ENCODE data around the gene ZFAND5. TPM values are rescaled to one million over a fixed set of nuclear protein-coding genes. Genes with fewer than 3 reads are reported as not detected.
A peak's percentile ranks its signal among the peaks of the same experiment; 100 is the strongest.

The ZFAND5 gene
- total RNA-seq, 2 experiments from 2014 or later: 92.4 to 93.8 TPM

DNA sequence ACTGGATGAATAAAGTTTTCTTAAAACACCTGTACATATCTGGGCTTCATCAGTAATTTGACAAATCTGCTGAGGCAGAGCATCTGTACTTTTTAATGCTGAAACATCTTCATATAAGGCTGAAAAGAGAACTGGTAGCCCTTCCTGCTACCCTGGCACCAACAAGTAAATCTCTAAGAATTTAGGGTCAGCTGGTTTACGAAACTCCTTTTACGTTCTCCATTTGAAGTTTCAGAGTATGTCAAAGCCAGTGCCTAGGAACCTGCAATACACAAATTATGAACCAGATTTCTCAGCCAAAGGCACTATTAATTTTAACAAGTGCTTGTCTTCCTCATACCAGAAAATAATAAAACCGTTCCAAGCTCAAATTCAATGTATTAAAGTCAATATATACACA lies 3.8 kb downstream of the ZFAND5 start:
- POLR2A ChIA-PET: interaction anchor here (1.1 kb wide), 1 partner anchor 224 kb away, joined by 4 read pairs; no protein-coding TSS in a partner anchor
- intact Hi-C loops (cut with micrococcal nuclease): loop anchor here (5.0 to 10.0 kb wide), 4 partner anchors 69 to 1946 kb away; partner anchors contain the start of genes ANXA1 and KLF9
- peak overlapping the region; percentile 39 for H3K27ac Mint-ChIP-seq

DNA sequence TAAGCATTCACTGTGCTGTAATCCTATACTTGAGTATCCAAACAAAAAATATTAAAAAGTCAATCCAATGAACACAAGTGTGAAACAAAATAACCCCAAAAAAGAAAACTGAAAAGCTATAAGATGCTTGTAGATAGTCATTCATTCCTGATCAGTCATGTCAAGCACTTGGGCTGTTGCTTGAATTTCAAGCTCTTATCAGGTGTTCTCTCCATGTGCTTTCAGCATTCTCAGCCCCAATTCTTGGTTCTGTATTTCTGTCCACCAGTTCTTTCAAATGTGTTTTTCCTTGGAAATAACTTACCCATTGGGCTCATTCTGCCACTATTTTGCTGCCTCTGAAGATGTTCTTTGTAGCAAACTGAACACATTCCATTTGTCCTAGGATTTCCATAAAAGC lies 4.7 kb downstream of the ZFAND5 start:
- no peak overlapping the region for H3K4me3 Mint-ChIP-seq
- peaks cover 70% of the 10 kb centered on the region for H3K4me1 Mint-ChIP-seq (ENCODE audit: low read depth)
- no peak overlapping the region for H3K27ac Mint-ChIP-seq
- ChIA-PET POLR2A (interaction anchor here (0.6 to 0.8 kb wide), 2 partner anchors 9 to 166 kb away, joined by 3 to 4 read pairs; no protein-coding TSS in a partner anchor), CTCF (no interaction called here)
- H3K27me3 Mint-ChIP-seq: no peaks in the 10 kb centered on the region
- no peaks in the 10 kb centered on the region for H3K9me3 Mint-ChIP-seq
- intact Hi-C loops (cut with micrococcal nuclease): loop anchor here (5.0 to 10.0 kb wide), 4 partner anchors 68 to 1946 kb away; partner anchors contain the start of genes ANXA1 and KLF9
- peaks cover 55% of the 10 kb centered on the region for H3K36me3 Mint-ChIP-seq
- no peak for DNase-seq

More for the DNA sequence above, 3.8 kb downstream of the ZFAND5 start:
- no peak for DNase-seq
- Mint-ChIP-seq H3K4me1 (ENCODE audit: low read depth) (peaks cover 70% of the 10 kb centered on the region), H3K9me3 (no peaks in the 10 kb centered on the region), H3K36me3 (peaks cover 46% of the 10 kb centered on the region), H3K27me3 (no peaks in the 10 kb centered on the region), H3K4me3 (no peak overlapping the region)
- CTCF ChIA-PET: interaction anchor here (1.4 to 2.3 kb wide), 2 partner anchors 82 to 231 kb away, joined by 4 to 11 read pairs; no protein-coding TSS in a partner anchor

DNA sequence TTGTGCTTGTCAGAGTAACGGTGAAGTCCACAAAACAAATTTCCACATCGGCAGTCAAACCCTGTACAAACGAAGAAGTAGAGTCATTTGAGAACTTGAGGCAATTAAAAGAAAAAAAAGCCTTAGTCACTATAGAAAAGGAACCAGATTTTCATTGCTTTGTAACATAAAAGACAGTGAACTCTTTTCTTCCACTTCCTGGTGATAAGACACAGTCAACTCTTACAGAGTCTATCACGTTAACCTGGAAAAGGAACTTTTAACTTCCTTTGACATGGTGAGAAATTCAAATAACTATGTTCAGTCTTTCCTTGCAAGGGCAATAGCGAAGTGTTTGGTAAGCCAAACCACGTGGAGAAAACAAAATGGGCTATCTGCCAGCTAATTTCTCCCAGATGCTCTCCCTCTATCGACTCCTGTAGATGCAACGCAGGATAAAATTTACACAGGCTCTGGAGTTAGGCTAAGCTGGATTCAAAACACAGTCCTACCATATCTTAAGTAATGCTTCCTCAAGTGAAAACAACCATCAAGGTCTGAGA lies 8.9 kb downstream of the ZFAND5 start:
- no peaks in the 10 kb centered on the region for H3K9me3 Mint-ChIP-seq
- H3K27ac Mint-ChIP-seq: peak overlapping the region; percentile 70
- no peak for DNase-seq
- CTCF ChIA-PET: no interaction called here
- peaks cover 55% of the 10 kb centered on the region for H3K4me1 Mint-ChIP-seq (ENCODE audit: low read depth)
- POLR2A ChIA-PET: interaction anchor here (0.9 kb wide), 1 partner anchor 9 kb away, joined by 7 read pairs; the partner anchor contains the start of gene ZFAND5
- H3K4me3 Mint-ChIP-seq: no peak overlapping the region
- intact Hi-C loops (cut with micrococcal nuclease): loop anchor here (1.0 kb wide), 1 partner anchor 8 kb away; no protein-coding TSS in a partner anchor
- peaks cover 59% of the 10 kb centered on the region for H3K36me3 Mint-ChIP-seq
- H3K27me3 Mint-ChIP-seq: no peaks in the 10 kb centered on the region

DNA sequence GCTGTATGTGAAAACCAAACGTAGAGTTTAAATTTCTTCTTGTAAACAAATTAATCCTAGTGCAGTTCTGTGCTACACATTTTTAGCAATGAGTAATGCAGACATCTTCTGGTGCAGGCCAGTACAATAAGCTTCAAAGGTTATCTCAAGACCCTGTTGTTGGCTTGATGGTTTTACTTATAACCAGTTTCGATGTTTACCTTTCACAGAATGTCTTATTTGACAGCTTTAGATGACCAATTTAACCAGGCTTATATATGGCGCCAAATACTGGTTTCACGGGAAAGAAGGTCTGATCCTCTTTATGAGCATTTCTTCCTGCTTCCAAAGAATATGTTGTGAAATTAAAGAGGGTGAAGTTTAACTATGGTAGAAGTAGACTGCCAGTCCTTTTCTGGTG lies 9.9 kb downstream of the ZFAND5 start:
- no peak overlapping the region for H3K27ac Mint-ChIP-seq
- ChIA-PET CTCF (interaction anchor here (0.8 kb wide), 1 partner anchor 62 kb away, joined by 3 read pairs; no protein-coding TSS in a partner anchor), POLR2A (no interaction called here)
- no peak overlapping the region for H3K4me3 Mint-ChIP-seq
- no peaks in the 10 kb centered on the region for H3K9me3 Mint-ChIP-seq
- H3K4me1 Mint-ChIP-seq (ENCODE audit: low read depth): peaks cover 46% of the 10 kb centered on the region
- no peak for DNase-seq
- intact Hi-C loops (cut with micrococcal nuclease): no loop called here
- no peaks in the 10 kb centered on the region for H3K27me3 Mint-ChIP-seq
- H3K36me3 Mint-ChIP-seq: peaks cover 54% of the 10 kb centered on the region

DNA sequence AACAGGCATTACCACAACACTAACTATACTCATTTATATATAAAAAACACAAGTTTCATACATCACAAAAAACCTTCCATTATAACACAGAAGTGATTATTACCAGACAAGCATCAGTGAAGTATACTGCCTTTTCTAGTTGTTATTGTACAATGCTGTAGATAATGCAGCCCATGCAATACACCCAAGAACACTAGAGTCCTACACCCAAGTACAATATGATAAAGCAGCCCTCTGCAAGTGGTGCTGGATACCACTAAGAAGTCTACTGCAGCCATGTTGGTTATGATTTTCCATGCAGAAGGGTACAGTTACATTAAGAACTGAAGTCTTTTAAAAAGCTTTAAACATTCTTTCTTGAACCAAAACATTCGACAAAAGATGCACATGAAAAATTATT lies 10.3 kb downstream of the ZFAND5 start:
- intact Hi-C loops (cut with micrococcal nuclease): loop anchor here (5.0 kb wide), 1 partner anchor 33 kb away; no protein-coding TSS in a partner anchor
- Mint-ChIP-seq H3K27ac (no peak overlapping the region), H3K4me3 (no peak overlapping the region), H3K9me3 (no peaks in the 10 kb centered on the region), H3K27me3 (no peaks in the 10 kb centered on the region), H3K36me3 (peaks cover 54% of the 10 kb centered on the region), H3K4me1 (ENCODE audit: low read depth) (peaks cover 45% of the 10 kb centered on the region)
- ChIA-PET CTCF (interaction anchor here (0.8 kb wide), 1 partner anchor 62 kb away, joined by 3 read pairs; no protein-coding TSS in a partner anchor), POLR2A (no interaction called here)
- DNase-seq: no peak

DNA sequence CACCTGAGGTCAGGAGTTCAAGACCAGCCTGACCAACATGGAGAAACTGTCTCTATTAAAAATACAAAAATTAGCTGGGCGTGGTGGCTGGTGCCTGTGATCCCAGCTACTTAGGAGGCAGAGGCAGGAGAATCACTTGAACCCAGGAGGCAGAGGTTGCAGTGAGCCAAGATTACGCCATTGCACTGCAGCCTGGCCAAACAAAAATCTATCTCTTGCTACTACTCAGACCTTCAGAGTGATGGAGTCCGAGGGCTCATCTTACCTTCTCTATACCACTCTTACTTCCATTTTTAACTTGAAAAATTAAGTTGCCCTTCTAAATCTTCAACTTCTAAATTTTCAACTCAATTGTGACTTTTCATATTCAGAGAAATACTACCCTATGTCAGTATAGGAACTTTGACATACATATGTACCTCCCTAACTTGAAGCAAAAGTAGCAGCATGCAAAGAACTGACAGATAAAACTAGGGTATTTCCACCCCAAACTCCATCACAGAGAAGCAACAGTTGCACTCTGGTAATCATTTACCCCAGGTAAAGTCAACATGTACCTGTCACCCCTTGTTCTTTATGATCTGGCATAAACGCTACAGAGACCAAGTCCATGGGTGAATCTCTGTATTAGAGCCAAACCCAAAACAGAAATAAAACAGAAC lies 11.4 kb downstream of the ZFAND5 start:
- ChIA-PET CTCF (no interaction called here), POLR2A (no interaction called here)
- Mint-ChIP-seq H3K27ac (no peak overlapping the region), H3K4me1 (ENCODE audit: low read depth) (peaks cover 40% of the 10 kb centered on the region), H3K9me3 (no peaks in the 10 kb centered on the region), H3K27me3 (no peaks in the 10 kb centered on the region), H3K36me3 (peaks cover 46% of the 10 kb centered on the region), H3K4me3 (no peak overlapping the region)
- intact Hi-C loops (cut with micrococcal nuclease): loop anchor here (5.0 kb wide), 1 partner anchor 34 kb away; no protein-coding TSS in a partner anchor
- DNase-seq: no peak

DNA sequence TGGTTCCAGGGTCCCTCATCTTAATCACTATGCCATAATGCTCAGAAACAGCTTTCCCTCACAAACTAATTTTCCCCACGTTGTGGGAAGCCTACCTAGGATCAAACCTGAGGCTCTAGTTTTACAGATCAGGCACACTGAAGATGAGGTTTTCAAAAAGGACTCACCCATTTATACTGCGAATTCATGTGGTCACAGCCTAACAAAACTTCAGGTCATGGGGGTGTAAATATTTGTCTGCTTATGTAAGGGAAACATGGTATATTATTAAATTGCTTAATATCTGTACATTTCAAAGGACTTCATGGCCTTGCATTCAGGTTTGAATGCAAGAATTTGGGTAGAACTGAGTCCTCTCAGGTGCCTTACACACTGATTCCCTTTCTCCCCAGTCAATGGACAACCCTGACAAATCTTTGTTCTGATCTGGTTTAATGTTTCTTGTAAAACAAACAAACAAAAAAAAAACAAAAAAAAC lies 12.1 kb downstream of the ZFAND5 start:
- POLR2A ChIA-PET: no interaction called here
- peaks cover 40% of the 10 kb centered on the region for H3K36me3 Mint-ChIP-seq
- no peaks in the 10 kb centered on the region for H3K9me3 Mint-ChIP-seq
- H3K27me3 Mint-ChIP-seq: no peaks in the 10 kb centered on the region
- H3K4me1 Mint-ChIP-seq (ENCODE audit: low read depth): peaks cover 34% of the 10 kb centered on the region
- H3K27ac Mint-ChIP-seq: no peak overlapping the region
- CTCF ChIA-PET: no interaction called here
- DNase-seq: no peak
- no peak overlapping the region for H3K4me3 Mint-ChIP-seq
- intact Hi-C loops (cut with micrococcal nuclease): loop anchor here (5.0 kb wide), 1 partner anchor 34 kb away; no protein-coding TSS in a partner anchor

DNA sequence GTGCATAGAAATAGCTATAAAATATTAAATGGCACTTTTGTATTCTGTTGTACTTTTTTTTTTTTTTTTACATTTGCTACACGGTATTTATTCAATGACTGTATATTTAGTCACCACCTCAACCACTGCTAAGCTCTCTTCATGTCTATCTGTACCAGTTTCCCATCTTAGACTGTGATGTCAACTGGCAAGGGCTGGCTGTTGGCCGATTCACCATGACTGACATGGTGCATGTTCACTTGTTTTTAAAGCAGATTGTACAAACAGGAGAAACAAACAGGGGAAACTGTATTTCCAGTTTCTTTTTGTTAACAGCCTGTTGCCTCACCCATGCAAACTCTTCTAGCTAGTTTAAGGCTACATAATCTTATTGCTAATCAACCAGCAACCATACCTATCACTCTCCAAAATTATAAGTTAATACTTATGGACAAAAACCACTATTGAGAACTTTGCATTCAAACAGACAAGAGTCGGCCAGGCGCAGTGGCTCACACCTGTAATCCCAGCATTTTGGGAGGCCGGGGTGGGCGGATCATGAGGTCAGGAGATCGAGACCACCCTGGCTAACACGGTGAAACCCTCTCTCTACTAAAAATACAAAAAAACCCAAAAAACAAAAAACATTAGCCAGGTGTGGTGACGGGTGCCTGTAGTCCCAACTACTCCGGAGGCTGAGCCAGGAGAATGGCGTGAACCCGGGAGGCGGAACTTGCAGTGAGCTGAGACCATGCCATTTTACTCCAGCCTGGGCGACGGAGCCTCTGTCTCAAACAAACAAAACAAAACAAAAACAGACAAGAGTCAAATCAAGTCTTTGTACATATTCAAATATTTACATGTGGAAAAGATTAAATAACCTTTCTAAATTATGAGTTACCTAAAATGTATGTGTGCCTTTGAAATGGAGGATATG lies 13.2 kb downstream of the ZFAND5 start:
- peaks cover 22% of the 10 kb centered on the region for H3K4me1 Mint-ChIP-seq (ENCODE audit: low read depth)
- intact Hi-C loops (cut with micrococcal nuclease): loop anchor here (5.0 kb wide), 1 partner anchor 36 kb away; no protein-coding TSS in a partner anchor
- ChIA-PET CTCF (no interaction called here), POLR2A (interaction anchor here (0.7 kb wide), 1 partner anchor 8 kb away, joined by 4 read pairs; no protein-coding TSS in a partner anchor)
- H3K4me3 Mint-ChIP-seq: no peak overlapping the region
- H3K9me3 Mint-ChIP-seq: no peaks in the 10 kb centered on the region
- DNase-seq: peak; percentile 12
- peaks cover 32% of the 10 kb centered on the region for H3K36me3 Mint-ChIP-seq
- H3K27ac Mint-ChIP-seq: no peak overlapping the region
- no peaks in the 10 kb centered on the region for H3K27me3 Mint-ChIP-seq

DNA sequence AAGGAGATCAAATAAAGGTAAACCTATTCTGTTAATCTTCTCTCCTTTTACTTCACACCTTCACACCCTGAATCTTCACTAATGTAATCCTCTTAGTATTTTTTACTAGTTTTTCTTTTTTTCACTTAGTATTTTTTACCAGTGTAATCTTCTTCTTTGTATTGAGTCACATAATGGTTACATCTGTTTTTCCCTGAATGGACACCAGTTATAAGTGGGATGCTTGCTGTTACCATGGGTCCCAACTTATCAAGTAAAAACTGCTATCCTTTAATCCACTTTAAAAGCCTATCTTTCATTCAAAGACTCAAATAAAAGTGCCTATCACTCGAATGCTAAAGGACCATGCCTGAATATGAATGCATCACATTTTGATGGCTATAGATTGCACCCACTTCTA lies 15.1 kb downstream of the ZFAND5 start:
- ChIA-PET POLR2A (no interaction called here), CTCF (no interaction called here)
- Mint-ChIP-seq H3K27me3 (no peaks in the 10 kb centered on the region), H3K4me3 (no peak overlapping the region), H3K4me1 (ENCODE audit: low read depth) (peaks cover 18% of the 10 kb centered on the region), H3K36me3 (peaks cover 14% of the 10 kb centered on the region), H3K9me3 (no peaks in the 10 kb centered on the region), H3K27ac (no peak overlapping the region)
- DNase-seq: no peak
- intact Hi-C loops (cut with micrococcal nuclease): loop anchor here (5.0 kb wide), 1 partner anchor 37 kb away; no protein-coding TSS in a partner anchor

DNA sequence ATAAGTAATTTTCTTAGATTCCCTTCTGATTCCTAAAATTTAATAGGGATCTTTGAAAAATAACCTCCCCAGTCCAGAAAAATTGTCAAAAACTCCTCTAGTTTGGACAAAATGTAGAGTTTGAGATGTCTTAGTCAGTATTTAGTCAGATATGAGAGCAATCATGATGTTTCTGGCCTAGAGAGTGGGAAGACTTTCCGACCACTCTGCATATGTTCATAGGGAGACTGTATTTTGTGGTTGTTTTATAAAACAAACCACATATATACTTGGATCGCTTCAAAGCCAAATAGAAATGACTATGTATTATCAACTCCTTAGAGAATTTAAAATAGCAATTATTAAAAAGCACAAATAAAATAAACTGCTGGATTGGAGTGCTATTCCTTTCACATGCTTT lies 15.8 kb downstream of the ZFAND5 start:
- DNase-seq: no peak

DNA sequence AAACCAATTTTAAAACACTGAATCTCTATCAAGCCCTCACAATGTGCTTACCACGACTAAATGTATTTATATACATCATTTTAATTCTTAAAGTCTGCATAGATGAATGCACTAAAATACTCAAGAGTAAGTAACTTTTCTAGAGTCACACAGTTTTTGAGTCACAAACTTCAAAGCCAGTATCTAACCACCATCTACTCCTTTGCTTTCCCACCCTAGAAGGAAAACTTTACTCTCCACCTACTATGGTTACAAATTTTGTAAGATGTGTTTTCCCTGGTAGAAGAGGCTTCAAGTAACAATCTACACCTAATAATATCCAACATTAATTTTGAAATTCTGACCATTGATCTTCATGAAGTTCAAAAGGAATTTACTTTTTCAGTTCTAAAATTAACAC lies 18.7 kb downstream of the ZFAND5 start:
- ChIA-PET CTCF (interaction anchor here (0.7 kb wide), 1 partner anchor 65 kb away, joined by 3 read pairs; no protein-coding TSS in a partner anchor), POLR2A (no interaction called here)
- Mint-ChIP-seq H3K9me3 (no peaks in the 10 kb centered on the region), H3K27me3 (no peaks in the 10 kb centered on the region), H3K36me3 (no peaks in the 10 kb centered on the region), H3K27ac (no peak overlapping the region), H3K4me1 (ENCODE audit: low read depth) (peaks cover 20% of the 10 kb centered on the region), H3K4me3 (no peak overlapping the region)
- intact Hi-C loops (cut with micrococcal nuclease): no loop called here
- no peak for DNase-seq

More for the DNA sequence above, 15.8 kb downstream of the ZFAND5 start:
- ChIA-PET POLR2A (no interaction called here), CTCF (no interaction called here)
- H3K4me1 Mint-ChIP-seq (ENCODE audit: low read depth): peaks cover 18% of the 10 kb centered on the region
- peaks cover 7% of the 10 kb centered on the region for H3K36me3 Mint-ChIP-seq
- H3K9me3 Mint-ChIP-seq: no peaks in the 10 kb centered on the region
- H3K27me3 Mint-ChIP-seq: no peaks in the 10 kb centered on the region
- intact Hi-C loops (cut with micrococcal nuclease): no loop called here
- no peak overlapping the region for H3K27ac Mint-ChIP-seq
- H3K4me3 Mint-ChIP-seq: no peak overlapping the region

All from activated CD4-positive, alpha-beta memory T cell treated with anti-CD3 and anti-CD28 coated beads for 36 hours (primary cell).